GM19372 (cell line): Measurements from ENCODE around the gene ARMH3.

ENCODE experiments used
- ATAC-seq: cut with Tn5 transposase; IDR thresholded peaks from one replicate; pipeline ENCODE4 v1.9.1; 2021; ENCODE audit warnings: mild to moderate bottlenecking, low read depth, moderate library complexity; ENCODE audit not compliant: unreplicated experiment

The ARMH3 gene

DNA sequence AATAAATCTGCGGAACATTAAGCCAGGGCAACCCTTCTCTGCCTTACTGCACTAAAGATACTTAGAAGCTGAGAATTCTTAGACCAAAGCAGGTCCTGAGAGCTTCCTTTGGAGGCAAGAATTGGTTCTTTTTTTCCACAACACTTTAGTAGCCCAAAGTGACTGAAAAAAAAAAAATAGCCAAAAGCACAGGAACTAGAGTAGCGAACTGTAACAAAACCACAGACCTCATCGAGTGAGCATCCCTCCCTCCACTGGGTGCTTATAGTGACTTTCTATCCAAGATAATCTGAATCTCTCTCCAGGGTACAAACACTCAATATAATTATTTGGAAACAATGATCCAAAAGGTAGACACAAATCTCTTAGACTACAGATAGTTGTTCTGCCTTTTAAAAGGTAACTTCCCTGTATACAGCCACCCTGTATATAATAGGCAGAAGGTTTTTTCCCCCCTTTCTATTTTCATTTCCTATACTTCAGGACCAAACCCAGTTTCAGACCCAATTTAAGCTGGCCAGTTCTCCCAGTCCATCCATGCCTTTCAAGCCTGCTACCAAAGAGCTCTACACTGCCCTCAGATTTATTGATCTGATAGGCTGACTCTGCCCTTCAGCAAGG lies 180.8 kb downstream of the ARMH3 start:
- no peak for ATAC-seq

DNA sequence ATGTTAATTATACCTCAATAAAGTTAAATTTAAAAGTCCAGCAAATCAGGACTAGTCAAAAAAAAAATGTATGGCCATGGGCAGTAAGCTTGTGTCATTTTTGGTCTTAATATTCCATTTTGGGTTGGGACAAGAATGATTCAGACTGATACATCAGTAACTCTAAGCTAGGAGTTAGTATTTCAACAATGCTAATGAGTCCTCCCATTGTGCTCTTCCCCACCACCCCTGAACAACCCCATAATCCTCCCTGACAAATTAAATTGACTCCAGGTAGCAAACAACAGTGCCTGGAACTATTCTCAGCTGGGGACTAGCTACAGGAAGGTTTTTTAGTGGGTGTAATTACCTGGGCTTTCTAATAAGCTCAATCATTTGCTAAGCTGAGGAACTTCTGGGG lies 181.7 kb downstream of the ARMH3 start:
- no peak for ATAC-seq

DNA sequence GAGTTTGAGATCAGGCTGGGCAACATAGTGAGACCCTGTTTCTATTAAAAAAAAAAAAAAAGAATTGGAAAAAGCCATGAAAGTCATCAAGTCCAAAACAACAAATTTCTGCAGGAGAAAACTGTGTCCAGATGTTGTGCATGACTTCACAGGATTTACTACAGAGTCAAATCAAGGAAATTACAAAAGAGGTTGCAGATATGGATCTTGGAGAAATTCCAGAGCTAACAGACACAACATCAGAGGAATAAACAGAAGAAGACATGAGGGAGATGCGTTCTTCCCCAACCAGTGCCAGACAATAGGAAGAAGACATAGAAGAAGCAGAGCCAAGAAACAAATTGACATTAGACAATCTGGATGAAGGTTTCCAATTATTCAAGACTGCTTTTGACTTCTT lies 188.0 kb downstream of the ARMH3 start:
- no peak for ATAC-seq

DNA sequence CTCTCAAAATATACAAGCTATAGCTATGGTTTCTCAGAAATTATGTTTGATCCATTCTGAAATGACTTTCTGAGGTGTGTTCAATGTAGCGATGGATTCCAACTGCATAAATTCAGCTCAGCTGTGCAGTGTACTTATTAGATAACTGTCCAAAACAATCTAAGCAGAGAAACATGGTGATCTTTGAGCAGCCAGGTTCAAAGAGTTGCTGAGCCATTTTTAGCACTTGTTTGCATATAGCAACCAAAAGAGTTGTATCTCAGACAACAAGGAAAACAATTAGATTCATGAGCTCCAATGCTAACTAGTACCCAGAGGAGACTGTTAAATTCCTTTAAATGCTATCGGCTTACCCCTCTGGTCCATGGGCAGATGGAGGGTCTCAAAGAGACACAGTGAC lies 196.4 kb downstream of the ARMH3 start:
- ATAC-seq = no peak

DNA sequence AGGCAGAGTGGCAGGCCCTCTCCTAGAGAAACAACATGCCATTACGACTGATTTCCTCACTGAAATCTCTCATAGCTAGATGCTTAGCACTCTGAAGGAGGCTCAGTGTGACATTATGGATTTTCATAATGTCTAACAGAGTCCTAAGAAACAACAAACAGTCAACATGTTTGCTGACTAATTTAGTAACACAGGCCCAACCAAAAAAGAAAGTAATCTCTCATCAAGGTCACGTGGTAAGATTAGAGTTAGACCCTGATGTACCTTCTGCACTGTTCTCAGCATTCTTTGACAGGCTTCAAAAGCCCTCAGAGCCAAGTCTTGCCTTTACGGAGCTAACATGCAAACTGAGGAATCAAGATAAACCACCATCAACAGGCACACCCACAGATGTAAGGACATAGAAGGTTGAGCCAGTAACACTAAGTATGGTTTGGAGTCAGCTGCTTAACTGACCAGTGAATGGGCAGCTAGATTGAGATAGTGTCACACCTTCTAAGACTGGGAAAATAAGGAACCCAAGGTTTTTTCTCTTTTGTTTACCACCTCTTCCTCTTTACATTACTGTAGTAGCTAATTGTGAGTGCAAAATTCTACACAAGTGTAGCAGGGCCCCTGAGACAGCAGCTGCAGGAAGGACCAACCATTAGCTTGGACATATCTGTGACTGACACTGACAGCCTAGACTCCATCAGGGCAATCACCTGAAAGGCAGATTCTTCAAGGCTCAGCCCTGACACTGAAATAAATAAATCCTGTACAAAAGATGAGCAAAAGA lies 197.1 kb downstream of the ARMH3 start:
- no peak for ATAC-seq

DNA sequence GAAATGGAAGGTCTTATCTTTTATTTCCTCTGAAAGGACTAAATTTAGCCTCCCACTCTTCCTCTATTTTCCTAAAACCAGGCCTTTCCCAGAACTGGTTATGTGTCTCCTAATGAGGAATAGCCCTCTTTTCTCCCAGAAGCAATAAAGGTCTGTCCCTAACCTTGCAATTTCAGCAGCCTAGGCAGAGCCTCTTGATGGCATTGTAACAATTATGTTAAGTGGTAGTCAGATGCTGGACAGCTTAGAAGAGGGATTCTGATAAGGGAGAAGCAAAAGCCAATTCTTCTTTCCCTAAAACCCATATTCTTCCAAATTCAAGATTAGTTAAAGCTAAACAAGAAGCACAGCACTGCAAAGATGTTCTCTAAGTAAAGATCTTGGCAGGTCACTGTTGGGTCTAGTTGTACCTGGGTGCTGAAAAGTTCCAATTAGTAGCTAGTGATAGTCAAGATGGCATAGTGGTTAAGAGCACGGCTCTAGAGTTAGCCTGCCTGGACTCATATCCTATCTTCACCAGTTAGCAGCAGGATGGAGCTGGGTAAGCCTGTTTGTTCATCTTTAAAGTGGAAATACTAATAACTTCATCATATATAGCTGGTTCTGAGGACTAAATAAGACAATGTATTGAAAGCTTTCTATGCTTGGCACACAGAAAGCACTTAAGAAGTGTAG lies 198.0 kb downstream of the ARMH3 start:
- no peak for ATAC-seq

DNA sequence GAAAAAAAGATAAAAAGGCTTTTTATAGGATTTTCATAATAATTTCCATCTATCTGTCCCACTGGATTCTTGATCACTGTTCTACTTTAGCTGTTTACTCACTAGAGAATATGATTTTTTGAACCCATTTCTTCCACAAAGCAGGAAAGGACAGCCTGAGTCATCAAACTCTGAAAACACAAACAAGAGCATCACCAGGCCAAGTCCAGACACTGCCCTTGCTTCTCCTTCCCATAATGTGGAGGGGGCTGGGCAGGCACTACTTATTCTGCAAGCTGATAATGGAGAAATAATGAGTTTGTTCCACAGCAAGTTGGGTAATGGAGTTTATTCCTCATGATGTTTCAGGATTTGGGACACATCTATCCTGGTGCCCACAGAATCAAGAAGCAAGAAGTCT lies 199.3 kb downstream of the ARMH3 start:
- no peak for ATAC-seq

DNA sequence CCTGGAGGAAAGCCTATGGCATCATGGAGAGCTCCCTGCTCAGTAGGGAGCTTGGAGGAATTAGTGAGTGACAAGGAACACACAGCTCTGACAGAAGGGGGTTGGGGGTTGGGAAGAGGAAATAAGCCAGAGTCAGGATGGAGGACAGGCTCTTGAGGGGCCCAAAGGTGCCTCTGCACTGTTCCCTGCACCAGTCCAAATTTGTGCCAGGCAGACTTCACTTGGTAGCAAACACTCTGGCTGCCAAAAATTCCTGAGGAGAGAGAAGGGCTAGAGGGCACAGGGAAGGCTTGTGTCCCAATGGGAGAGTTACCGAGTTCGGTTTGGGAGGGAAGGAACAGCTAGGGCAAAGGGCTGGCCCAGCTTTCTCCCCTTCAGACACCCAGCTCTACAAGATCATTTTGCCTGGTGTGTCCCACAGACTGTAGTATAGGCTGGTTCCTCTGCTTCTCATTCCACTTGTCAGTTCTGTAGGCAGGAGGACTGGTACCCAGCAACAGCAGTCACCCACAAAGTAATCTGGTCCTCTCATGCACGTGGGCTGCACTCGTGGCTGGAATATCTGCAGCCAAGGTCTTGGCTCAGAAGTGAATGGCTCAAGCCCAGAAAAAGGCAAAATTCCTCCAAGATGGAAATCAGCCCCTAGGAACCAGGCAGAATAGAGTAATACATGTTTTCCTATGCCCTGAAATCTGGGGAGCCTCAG lies 204.4 kb downstream of the ARMH3 start:
- ATAC-seq = no peak

DNA sequence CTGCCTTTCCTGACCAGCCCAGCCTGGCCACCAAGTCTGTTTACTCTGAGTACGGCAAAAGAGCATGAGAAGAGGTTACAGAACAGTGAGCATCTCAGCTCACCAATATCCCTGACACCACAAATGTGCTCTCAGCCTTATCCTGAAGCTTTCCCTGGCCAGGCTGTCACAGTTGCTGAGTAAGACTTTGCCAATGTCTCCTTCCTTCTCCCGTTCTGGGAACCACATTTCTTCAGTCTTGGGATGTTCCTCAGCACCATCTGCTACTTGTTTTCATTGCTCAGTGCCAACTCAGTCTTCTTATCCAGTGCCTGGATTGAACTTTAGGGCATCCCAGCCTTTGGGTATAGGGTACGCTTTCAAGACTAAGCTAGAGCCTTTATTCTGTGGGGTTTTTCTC lies 205.2 kb downstream of the ARMH3 start:
- no peak for ATAC-seq

DNA sequence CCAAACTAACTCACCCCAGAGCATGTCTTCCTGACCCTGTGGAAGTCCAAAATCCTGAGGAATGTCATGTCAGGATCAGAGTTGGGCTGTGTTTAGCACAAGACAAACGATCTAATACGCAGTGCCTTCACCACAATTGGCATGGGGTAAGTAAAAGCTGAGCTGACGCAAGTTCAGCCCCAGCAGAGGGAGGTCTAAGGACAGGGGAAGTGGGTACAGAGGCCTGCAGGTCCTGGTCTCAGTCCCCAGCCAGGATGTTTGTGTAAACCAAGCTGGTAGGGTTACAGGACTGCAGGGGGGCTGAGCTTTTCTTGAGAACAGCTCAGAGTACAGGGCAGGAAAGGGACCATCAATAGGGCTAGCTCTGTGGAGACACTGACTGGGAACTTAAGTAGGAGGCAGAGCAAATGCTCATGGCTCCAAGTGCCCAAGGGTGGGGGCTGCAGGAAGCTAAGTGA lies 207.1 kb downstream of the ARMH3 start:
- no peak for ATAC-seq

DNA sequence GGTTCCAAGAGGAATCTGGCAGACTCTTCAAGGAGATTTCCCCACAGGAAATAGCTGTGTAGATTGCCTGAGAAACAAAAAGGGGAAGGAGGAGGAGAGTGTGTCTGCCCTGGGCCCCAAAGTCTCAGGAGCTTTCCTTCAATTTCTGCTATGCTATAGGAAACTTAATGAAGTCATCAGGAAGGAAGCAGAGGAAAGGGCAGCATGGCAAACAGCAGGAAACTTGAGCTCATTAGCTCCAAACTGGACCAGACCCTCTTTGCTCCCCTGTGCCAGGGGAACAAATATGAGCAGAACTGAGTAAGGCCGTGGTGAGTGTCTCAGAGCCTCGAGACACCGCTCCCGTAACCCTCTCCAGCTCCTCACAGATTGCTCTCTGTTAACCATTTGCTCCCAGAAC lies 207.6 kb downstream of the ARMH3 start:
- no peak for ATAC-seq

DNA sequence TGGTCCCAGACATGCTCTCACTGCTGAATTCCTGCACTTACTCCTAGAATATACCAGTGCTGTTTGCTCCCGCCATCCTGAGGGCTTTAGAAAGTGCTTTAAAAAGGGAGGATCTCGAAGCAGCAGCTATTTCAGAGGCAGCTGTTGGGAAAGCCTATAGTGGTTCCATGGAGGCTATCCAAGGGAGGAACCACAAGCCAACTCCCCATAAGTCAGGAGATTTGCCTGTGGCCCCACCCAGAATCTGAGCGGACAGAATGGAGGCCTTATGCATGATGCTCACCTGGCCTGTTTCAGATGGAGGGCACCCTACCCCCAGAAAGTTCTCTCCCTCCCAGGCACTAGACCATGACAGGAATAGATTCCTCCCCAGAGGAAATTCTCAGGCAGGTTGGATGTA lies 210.1 kb downstream of the ARMH3 start:
- ATAC-seq = no peak

DNA sequence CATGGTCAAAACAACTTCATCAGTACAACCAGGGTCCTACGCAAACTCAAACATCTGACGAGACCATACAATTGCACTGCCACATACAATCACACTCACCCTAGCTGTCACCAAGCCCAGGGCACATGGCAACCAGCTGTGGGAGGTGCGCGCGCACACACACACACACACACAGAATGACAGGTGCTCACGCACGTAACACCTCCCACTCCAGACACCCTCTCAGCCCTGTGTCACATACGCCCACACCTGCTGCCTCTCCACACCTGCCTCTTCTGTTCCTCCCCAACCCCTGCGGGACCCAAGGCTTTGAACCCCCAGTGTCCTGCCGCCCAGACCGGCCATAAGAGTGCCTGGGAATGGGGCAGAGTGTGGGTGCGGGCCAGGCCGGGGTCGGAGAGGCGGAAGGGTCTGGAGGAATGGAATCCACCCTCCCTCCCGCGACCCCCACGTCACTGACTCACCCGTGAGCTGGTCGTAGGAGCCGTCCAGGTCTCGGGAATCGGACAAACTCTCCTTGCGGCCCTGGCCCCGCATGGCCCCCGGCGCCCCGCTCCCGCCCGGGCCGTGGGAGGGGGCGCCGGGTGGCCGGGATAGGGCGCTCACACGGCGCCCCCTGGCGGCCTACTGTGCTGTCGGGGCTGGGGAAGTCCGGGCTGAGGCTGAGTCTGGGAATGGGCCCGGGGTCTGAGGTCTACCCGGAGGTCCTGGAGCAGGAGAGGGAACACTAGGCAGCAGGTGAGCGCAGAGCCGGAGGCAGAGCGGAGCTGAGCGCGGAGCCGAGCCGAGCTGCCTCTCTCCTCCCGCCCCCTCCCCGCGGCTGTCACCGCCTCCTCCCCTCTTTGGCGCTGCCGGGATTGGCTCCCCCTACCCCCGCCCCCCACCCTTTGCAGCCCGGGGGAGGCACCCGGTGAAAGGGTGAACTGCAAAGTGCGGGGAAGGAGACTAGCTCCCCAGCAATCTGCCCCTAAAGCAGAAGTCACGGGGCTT lies 212.6 kb downstream of the ARMH3 start, which contains the start of gene KCNIP2:
TSS of gene KCNIP2 (minus strand) at position 769 of the 990 bp plus-strand sequence. CDS start at position 537, 232 bp downstream.
- no peak for ATAC-seq

DNA sequence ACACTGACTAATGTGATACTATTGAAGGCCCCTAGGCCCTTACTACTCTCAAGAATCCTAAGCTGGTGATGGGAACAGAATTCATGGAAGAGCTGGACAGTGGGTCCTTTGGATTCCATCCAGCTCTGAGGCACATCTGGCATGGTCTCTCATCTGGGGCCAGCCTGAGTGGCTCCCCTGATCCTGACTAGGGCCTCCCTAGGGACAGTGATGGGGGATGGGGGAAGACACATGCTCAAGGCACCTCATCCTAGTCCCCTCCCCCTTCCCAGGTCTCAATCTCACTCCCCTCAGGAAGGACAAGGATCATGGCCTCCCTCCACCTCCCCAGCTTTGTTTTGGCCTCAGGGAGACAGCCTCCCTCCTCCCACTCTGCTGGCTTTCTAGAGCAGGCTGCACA lies 214.1 kb downstream of the ARMH3 start:
- no peak for ATAC-seq

DNA sequence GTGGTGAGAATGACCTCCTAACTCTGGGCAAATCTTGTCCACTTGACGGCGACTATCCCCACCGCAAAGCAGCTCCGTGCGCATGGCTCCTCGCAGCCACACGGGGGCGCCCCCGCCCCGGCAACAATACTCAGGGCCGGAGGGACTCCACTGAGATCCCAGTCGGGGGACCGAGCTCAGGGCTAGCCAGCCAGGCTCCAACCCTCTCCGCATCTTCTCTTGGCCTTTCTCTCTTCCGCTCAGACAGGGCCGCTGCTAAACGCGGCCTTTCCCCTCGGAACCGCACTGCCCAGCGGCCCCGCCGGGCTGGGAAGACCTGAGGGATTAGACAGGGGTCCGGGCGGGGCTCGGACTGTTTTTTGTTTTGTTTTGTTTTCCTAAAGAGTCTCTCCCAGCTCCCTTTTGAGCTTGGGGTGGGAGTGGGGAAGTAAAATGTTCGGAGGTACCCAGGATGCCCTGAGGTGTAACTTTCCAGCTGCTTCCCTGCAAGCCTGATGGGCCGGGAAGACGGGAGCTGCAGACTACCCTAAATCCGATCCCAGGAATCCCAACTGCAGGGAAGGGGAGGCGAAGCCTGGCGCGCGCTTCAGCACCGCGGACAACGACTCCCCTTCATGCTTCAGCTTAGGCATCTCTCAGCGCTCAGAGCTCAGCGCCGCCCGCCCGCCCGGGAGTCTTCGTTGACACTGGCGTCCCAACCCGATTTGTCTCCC lies 215.1 kb downstream of the ARMH3 start:
- ATAC-seq = peak; percentile 61

DNA sequence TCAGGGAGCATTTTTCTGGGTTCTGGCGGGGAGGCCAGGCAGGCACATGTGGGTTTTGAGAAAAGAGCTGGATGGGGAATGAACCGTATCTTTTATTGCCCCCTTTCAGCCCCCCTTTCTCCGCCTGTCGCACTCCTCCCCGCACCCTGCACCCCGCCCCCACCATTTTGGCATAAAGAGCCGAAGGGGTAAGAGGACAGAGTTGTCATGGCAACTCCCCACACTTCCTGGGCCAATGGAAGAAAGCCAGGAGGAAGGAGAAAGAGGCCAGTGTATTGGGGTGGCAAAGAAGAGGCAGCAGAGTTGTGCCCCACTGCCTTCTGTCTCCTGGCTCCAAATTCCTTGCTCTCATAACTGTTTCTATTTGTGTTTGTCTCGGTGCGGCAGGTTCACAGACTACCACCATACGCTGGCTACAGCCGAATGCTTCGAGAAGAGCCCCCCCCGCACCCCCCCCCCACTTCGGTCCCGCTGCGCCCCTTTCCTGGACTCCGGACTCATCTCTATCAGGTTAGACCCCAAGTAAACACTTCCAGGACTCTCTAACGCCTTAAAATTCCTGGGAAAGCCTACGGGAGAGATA lies 215.8 kb downstream of the ARMH3 start:
- no peak for ATAC-seq

DNA sequence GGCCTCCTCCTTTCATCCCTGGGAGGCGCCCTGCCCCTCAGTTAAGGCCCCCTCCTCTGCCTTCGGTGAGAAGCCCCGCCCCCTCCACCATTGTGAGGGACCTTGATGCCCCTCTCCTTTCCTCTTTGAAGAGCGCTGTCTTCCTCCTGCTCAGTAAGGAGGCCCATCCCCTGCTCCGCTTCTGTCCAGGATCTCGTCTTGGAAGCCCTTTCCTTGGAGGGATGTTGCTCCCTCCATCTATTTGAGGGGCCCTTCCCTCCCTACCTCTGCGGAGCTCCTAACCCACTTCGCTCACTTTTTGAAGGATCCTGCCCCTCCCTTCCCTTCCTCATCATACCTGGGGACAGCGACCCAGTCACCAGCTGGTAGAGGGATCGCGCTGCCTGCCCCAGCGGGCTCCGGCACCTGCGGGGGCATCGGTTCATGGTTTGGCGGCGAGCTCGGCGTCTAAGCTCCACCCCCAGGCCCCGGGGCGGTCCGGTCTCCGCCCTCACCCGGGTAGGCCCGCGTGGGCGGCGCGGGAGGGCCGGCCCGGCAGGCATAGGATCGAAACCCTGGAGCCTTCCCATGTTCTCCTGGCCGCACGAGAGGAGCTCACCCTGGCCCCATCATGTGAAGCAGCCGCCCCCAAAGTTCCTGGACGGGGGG lies 216.4 kb downstream of the ARMH3 start:
- ATAC-seq = no peak

DNA sequence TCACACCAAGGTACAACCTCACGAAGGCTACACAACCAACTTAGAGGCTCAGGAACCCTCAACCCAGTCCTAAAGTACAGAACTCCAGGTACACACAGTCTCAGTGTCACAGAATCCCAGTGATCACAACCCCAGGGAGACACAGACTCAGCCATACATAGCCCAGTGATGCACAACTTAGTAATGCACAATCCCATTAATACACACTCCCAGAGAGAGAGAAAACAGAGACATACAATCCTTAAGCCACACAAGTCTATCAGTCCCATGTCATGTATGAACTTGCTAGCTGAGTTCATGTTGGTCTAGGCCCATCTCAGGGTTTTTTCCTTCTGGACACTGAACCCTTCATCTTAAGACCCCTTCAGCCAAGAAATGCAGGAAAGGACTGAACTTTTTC lies 217.0 kb downstream of the ARMH3 start:
- no peak for ATAC-seq
